GM23338 (cell line): Measurements from ENCODE around the gene EIF3K. TPM values are rescaled to one million over a fixed set of nuclear protein-coding genes. Genes with fewer than 3 reads are reported as not detected.

Experiments used
- ATAC-seq: fragments of 200-7000 bp; cut with Tn5 transposase; 3 replicates; pipeline ENCODE4 v1.9.1; 2020
- DNase-seq: peaks from one replicate; pipeline ENCODE4 v3.0.0-alpha.2; 2015; ENCODE audit warnings: low spot score
- H2AFZ ChIP-seq: fragments of 200-600 bp; sonication (generic); 2 replicates; pipeline ENCODE4 v1.8.0; 2016; ENCODE audit warnings: antibody characterized with exemption, mild to moderate bottlenecking, moderate library complexity
- H3F3A ChIP-seq: fragments of 200-600 bp; sonication (generic); replicated peaks from 2 replicates; pipeline ENCODE4 v1.8.0; 2017; ENCODE audit warnings: antibody characterized with exemption, mixed run types, low read depth
- H3K27ac ChIP-seq: fragments of 200-600 bp; sonication (generic); 2 replicates; pipeline ENCODE4 v1.6.1; 2016; ENCODE audit warnings: low read depth
- H3K27me3 ChIP-seq: fragments of 200-600 bp; sonication (generic); 2 replicates; pipeline ENCODE4 v1.8.0; 2016; ENCODE audit warnings: mild to moderate bottlenecking, mixed run types, moderate library complexity; ENCODE audit not compliant: insufficient read depth
- H3K36me3 ChIP-seq: fragments of 200-600 bp; sonication (generic); 2 replicates; pipeline ENCODE4 v1.8.0; 2016; ENCODE audit warnings: mild to moderate bottlenecking; ENCODE audit not compliant: insufficient read depth
- H3K4me1 ChIP-seq: fragments of 200-600 bp; sonication (generic); 2 replicates; pipeline ENCODE4 v1.8.0; 2016; ENCODE audit warnings: mild to moderate bottlenecking, moderate library complexity; ENCODE audit not compliant: insufficient read depth
- H3K4me2 ChIP-seq: fragments of 200-600 bp; sonication (generic); 2 replicates; pipeline ENCODE4 v1.7.1; 2017; ENCODE audit warnings: mixed run types
- H3K4me3 ChIP-seq: fragments of 200-600 bp; sonication (generic); 2 replicates; pipeline ENCODE4 v1.6.1; 2016; ENCODE audit warnings: mixed run types
- H3K79me2 ChIP-seq: fragments of 200-600 bp; sonication (generic); replicated peaks from 2 replicates; pipeline ENCODE4 v1.8.0; 2017; ENCODE audit warnings: mild to moderate bottlenecking; ENCODE audit not compliant: insufficient read depth
- H3K9me2 ChIP-seq: fragments of 200-600 bp; sonication (generic); 2 replicates; pipeline ENCODE4 v1.8.0; 2017; ENCODE audit not compliant: insufficient read depth
- H4K20me1 ChIP-seq: fragments of 200-600 bp; sonication (generic); replicated peaks from 2 replicates; pipeline ENCODE4 v1.8.0; 2017; ENCODE audit warnings: mild to moderate bottlenecking; ENCODE audit not compliant: insufficient read depth
- H3K27ac Mint-ChIP-seq: 2 replicates; pipeline ENCODE4 v1.8.0; 2020; ENCODE audit warnings: inconsistent platforms, mild to moderate bottlenecking, moderate library complexity, mixed read lengths
- H3K27me3 Mint-ChIP-seq: 3 replicates; pipeline ENCODE4 v1.8.0; 2022; ENCODE audit warnings: low read depth, mild to moderate bottlenecking, moderate library complexity, mixed read lengths, inconsistent platforms; ENCODE audit not compliant: insufficient read depth, poor library complexity
- H3K36me3 Mint-ChIP-seq: 3 replicates; pipeline ENCODE4 v1.8.0; 2021; ENCODE audit warnings: low read depth, mild to moderate bottlenecking, inconsistent platforms, moderate library complexity, mixed read lengths
- H3K4me1 Mint-ChIP-seq: 3 replicates; pipeline ENCODE4 v1.8.0; 2020; ENCODE audit warnings: mild to moderate bottlenecking, inconsistent platforms, mixed read lengths
- H3K4me3 Mint-ChIP-seq: 3 replicates; pipeline ENCODE4 v1.8.0; 2021; ENCODE audit warnings: moderate library complexity, mild to moderate bottlenecking, inconsistent platforms, mixed read lengths
- H3K9me3 Mint-ChIP-seq: 3 replicates; pipeline ENCODE4 v1.8.0; 2020; ENCODE audit warnings: moderate library complexity, mild to moderate bottlenecking, inconsistent platforms, mixed read lengths
- CREB1 ChIP-seq: fragments of 250-450 bp; sonication (Bioruptor Pico); IDR thresholded peaks from 2 replicates; pipeline ENCODE4 v1.5.0; 2020; ENCODE audit warnings: low read depth, mild to moderate bottlenecking, moderate library complexity
- EZH2 ChIP-seq: fragments of 200-600 bp; sonication (generic); IDR thresholded peaks from one replicate; pipeline ENCODE4 v1.8.0; 2017; ENCODE audit warnings: antibody characterized with exemption, mild to moderate bottlenecking, low read depth; ENCODE audit not compliant: unreplicated experiment
- EZH2phosphoT487 ChIP-seq: fragments of 200-600 bp; sonication (generic); IDR thresholded peaks from one replicate; pipeline ENCODE4 v1.8.1; 2018; ENCODE audit warnings: antibody characterized with exemption; ENCODE audit not compliant: unreplicated experiment
- JUNB ChIP-seq: IDR thresholded peaks from one replicate; pipeline ENCODE4 v1.6.1; 2016; ENCODE audit warnings: antibody characterized with exemption; ENCODE audit not compliant: unreplicated experiment
- POLR2AphosphoS5 ChIP-seq: IDR thresholded peaks from 2 replicates; pipeline ENCODE4 v1.6.1; 2016; ENCODE audit warnings: antibody characterized with exemption, low read depth
- STAT1 ChIP-seq: IDR thresholded peaks from one replicate; pipeline ENCODE4 v1.6.1; 2016; ENCODE audit warnings: antibody characterized with exemption; ENCODE audit not compliant: unreplicated experiment
- ZNF114 ChIP-seq: fragments of 250-450 bp; sonication (Bioruptor Pico); IDR thresholded peaks from 2 replicates; pipeline ENCODE4 v1.5.0; 2020; ENCODE audit warnings: mild to moderate bottlenecking, moderate library complexity
- ZNF331 ChIP-seq: fragments of 250-450 bp; sonication (Bioruptor Pico); IDR thresholded peaks from 2 replicates; pipeline ENCODE4 v1.5.0; 2020; ENCODE audit warnings: low read depth, mild to moderate bottlenecking, moderate library complexity
- polyA plus RNA-seq: library from polyadenylated mRNA; unstranded; fragments of >200 nt; fragmentation: Nextera tagmentation; extraction: Ambion mirVana; gene quantifications from 2 replicates; pipeline ENCODE4 v1.2.1, GENCODE V29; 2016
- total RNA-seq: library from RNA; depleted of rRNA; stranded (reverse); fragments of >200 nt; shearing (Covaris generic); gene quantifications from 2 replicates; pipeline ENCODE4 v1.2.3, GENCODE V29; 2014
- TF ChIP-seq, protein P1 (sequence below): IDR thresholded peaks from one replicate; pipeline ENCODE4 v1.6.1; 2018; ENCODE audit warnings: antibody characterized with exemption; ENCODE audit not compliant: unreplicated experiment
- TF ChIP-seq, protein P2 (sequence below), 2 experiments: fragments of 200-600 bp in 1 of 2; sonication (generic) in 1 of 2; conservative IDR thresholded peaks; 2 replicates each; pipeline versions ENCODE4 v1.5.1 to v1.6.1; 2016 to 2017; ENCODE audit warnings: antibody characterized with exemption in 2 of 2, low read depth in 2 of 2, mild to moderate bottlenecking in 2 of 2, moderate library complexity in 1 of 2
- TF ChIP-seq, protein P3 (sequence below): IDR thresholded peaks from 2 replicates; pipeline ENCODE4 v1.6.1; 2016; ENCODE audit warnings: antibody characterized with exemption

EIF3K gene
- total and polyA plus RNA-seq, 2 experiments from 2014 or later = 226 to 509 TPM

- TF ChIP-seq EZH2phosphoT487 (no peak), ZNF331 (CRISPR knock-in tag) (no peak), JUNB (no peak), CREB1 (CRISPR knock-in tag) (no peak), POLR2AphosphoS5 (no peak), STAT1 (no peak)
- TF ChIP-seq, protein P1, sequence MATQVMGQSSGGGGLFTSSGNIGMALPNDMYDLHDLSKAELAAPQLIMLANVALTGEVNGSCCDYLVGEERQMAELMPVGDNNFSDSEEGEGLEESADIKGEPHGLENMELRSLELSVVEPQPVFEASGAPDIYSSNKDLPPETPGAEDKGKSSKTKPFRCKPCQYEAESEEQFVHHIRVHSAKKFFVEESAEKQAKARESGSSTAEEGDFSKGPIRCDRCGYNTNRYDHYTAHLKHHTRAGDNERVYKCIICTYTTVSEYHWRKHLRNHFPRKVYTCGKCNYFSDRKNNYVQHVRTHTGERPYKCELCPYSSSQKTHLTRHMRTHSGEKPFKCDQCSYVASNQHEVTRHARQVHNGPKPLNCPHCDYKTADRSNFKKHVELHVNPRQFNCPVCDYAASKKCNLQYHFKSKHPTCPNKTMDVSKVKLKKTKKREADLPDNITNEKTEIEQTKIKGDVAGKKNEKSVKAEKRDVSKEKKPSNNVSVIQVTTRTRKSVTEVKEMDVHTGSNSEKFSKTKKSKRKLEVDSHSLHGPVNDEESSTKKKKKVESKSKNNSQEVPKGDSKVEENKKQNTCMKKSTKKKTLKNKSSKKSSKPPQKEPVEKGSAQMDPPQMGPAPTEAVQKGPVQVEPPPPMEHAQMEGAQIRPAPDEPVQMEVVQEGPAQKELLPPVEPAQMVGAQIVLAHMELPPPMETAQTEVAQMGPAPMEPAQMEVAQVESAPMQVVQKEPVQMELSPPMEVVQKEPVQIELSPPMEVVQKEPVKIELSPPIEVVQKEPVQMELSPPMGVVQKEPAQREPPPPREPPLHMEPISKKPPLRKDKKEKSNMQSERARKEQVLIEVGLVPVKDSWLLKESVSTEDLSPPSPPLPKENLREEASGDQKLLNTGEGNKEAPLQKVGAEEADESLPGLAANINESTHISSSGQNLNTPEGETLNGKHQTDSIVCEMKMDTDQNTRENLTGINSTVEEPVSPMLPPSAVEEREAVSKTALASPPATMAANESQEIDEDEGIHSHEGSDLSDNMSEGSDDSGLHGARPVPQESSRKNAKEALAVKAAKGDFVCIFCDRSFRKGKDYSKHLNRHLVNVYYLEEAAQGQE = no peak
- TF ChIP-seq, protein P2, sequence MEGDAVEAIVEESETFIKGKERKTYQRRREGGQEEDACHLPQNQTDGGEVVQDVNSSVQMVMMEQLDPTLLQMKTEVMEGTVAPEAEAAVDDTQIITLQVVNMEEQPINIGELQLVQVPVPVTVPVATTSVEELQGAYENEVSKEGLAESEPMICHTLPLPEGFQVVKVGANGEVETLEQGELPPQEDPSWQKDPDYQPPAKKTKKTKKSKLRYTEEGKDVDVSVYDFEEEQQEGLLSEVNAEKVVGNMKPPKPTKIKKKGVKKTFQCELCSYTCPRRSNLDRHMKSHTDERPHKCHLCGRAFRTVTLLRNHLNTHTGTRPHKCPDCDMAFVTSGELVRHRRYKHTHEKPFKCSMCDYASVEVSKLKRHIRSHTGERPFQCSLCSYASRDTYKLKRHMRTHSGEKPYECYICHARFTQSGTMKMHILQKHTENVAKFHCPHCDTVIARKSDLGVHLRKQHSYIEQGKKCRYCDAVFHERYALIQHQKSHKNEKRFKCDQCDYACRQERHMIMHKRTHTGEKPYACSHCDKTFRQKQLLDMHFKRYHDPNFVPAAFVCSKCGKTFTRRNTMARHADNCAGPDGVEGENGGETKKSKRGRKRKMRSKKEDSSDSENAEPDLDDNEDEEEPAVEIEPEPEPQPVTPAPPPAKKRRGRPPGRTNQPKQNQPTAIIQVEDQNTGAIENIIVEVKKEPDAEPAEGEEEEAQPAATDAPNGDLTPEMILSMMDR (conservative IDR thresholded peaks at IDR 0.05; ENCODE audit: low read depth in 2 of 2) = no peak
Observed at GRCh38 chr19:38571682-38572081, 47.3 kb upstream of the EIF3K start (continued).

DNA sequence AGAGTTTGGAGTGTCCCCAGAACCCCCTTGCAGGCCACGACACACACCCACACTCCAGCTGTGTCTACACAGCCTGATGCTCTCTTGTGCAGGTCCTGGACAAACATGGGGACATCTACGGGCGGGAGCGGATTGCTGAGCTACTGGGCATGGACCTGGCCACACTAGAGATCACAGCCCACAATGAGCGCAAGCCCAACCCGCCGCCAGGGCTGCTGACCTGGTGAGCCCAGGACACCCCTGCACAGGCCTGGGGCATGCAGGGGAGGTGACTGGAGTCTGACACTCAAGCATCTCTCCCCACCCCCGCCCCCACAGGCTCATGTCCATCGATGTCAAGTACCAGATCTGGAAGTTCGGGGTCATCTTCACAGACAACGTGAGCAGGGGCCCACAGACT is 41.2 kb upstream of the EIF3K start:
- Histone ChIP-seq H3K4me2 (no peak overlapping the region), H3K9me2 (no peaks in the 10 kb centered on the region), H4K20me1 (no peaks in the 10 kb centered on the region), H3K79me2 (no peaks in the 10 kb centered on the region), H3K4me3 (no peak overlapping the region), H3K4me1 (no peaks in the 10 kb centered on the region), H3K36me3 (peaks cover 5% of the 10 kb centered on the region), H3F3A (no peaks in the 10 kb centered on the region), H3K27ac (no peak overlapping the region), H3K27me3 (no peaks in the 10 kb centered on the region), H2AFZ (no peak overlapping the region)
- Mint-ChIP-seq H3K27ac (no peak overlapping the region), H3K27me3 (peaks cover 17% of the 10 kb centered on the region), H3K4me3 (no peak overlapping the region), H3K9me3 (no peaks in the 10 kb centered on the region), H3K36me3 (peaks cover 19% of the 10 kb centered on the region), H3K4me1 (no peaks in the 10 kb centered on the region)
- DNase-seq (no peak), ATAC-seq (no peak)
- TF ChIP-seq STAT1 (no peak), ZNF114 (CRISPR knock-in tag) (no peak), JUNB (no peak), EZH2phosphoT487 (no peak), EZH2 (no peak), ZNF331 (CRISPR knock-in tag) (no peak), POLR2AphosphoS5 (no peak)
- TF ChIP-seq, protein P2 (conservative IDR thresholded peaks at IDR 0.05; ENCODE audit: low read depth in 2 of 2) = no peak
- TF ChIP-seq, protein P3, sequence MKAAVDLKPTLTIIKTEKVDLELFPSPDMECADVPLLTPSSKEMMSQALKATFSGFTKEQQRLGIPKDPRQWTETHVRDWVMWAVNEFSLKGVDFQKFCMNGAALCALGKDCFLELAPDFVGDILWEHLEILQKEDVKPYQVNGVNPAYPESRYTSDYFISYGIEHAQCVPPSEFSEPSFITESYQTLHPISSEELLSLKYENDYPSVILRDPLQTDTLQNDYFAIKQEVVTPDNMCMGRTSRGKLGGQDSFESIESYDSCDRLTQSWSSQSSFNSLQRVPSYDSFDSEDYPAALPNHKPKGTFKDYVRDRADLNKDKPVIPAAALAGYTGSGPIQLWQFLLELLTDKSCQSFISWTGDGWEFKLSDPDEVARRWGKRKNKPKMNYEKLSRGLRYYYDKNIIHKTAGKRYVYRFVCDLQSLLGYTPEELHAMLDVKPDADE = no peak
